Natural killer cell (primary cell): ENCODE results near the gene EIF4A2. TPM values are rescaled to one million over a fixed set of nuclear protein-coding genes. Genes with fewer than 3 reads are reported as not detected.
"Not testable (repeated sequence)": the region's sequence is repeated elsewhere in the genome, so short reads cannot be mapped to it uniquely, and the experiment has no call there.

Experiments used
- ATAC-seq, 3 donors: fragments of 150-1000 bp in 2 of 3; fragments of 200-7000 bp in 1 of 3; cut with Tn5 transposase; 1 replicate in 1 of 3; 2 replicates in 2 of 3; pipeline ENCODE4 v1.10.0; 2021; ENCODE audit warnings: mild to moderate bottlenecking in 2 of 3, moderate library complexity in 2 of 3
- DNase-seq, 2 donors: peaks; one replicate each; pipeline versions ENCODE4 v3.0.0 to v3.0.0-alpha.2; 2013 to 2021; ENCODE audit warnings: mixed read lengths in 1 of 2
- H3K27ac ChIP-seq: one replicate; pipeline ENCODE4 v1.5.1; 2013; ENCODE audit warnings: mild to moderate bottlenecking, low read length
- H3K27me3 ChIP-seq: one replicate; pipeline ENCODE4 v1.6.1; 2013; ENCODE audit warnings: low read length; ENCODE audit not compliant: control insufficient read depth, insufficient read depth
- H3K36me3 ChIP-seq: one replicate; pipeline ENCODE4 v1.6.1; 2013; ENCODE audit warnings: low read length; ENCODE audit not compliant: control insufficient read depth, insufficient read depth
- H3K4me1 ChIP-seq: one replicate; pipeline ENCODE4 v1.6.1; 2013; ENCODE audit warnings: low read length; ENCODE audit not compliant: control insufficient read depth, insufficient read depth
- H3K4me3 ChIP-seq: one replicate; pipeline ENCODE4 v1.5.1; 2013; ENCODE audit warnings: low read length
- H3K9me3 ChIP-seq: one replicate; pipeline ENCODE4 v1.6.1; 2013; ENCODE audit warnings: low read length; ENCODE audit not compliant: control insufficient read depth, insufficient read depth
- H3K27ac Mint-ChIP-seq, 2 donors: one replicate each; pipeline ENCODE4 v1.8.0; 2022; ENCODE audit warnings: mild to moderate bottlenecking in 2 of 2, mixed read lengths in 2 of 2, moderate library complexity in 1 of 2
- H3K27me3 Mint-ChIP-seq, 2 donors: one replicate each; pipeline ENCODE4 v1.8.0; 2022; ENCODE audit warnings: low read depth in 2 of 2, mixed read lengths in 2 of 2
- H3K36me3 Mint-ChIP-seq: one replicate; pipeline ENCODE4 v1.8.0; 2022; ENCODE audit warnings: mixed read lengths
- H3K4me1 Mint-ChIP-seq, 2 donors: one replicate each; pipeline ENCODE4 v1.8.0; 2022; ENCODE audit warnings: mixed read lengths in 2 of 2
- H3K4me3 Mint-ChIP-seq: one replicate; pipeline ENCODE4 v1.8.0; 2022; ENCODE audit warnings: mild to moderate bottlenecking, moderate library complexity, mixed read lengths
- H3K9me3 Mint-ChIP-seq, 2 donors: one replicate each; pipeline ENCODE4 v1.8.0; 2022; ENCODE audit warnings: mixed read lengths in 2 of 2
- CTCF ChIP-seq: fragments of 200-600 bp; IDR thresholded peaks from one replicate; pipeline ENCODE4 v1.8.0; 2022; ENCODE audit warnings: antibody characterized with exemption
- WGBS: methylation state at CpG from one replicate; pipeline ENCODE4 v1.1.7; 2013; ENCODE audit warnings: missing lambda C conversion rate; ENCODE audit not compliant: insufficient coverage; 5-methylcytosine and 5-hydroxymethylcytosine counted together
- intact Hi-C: fragments of 100-400 bp; cut with micrococcal nuclease; formaldehyde crosslinking; loops from one replicate; pipeline ENCODE4 v1.14.2; 2022
- total RNA-seq, 4 donors: library from RNA; stranded (reverse); fragments of 120-200 nt in 1 of 4; gene quantifications; one replicate each; pipeline versions ENCODE4 v1.2.3 to v1.2.4, GENCODE V29; 2013 to 2022

Gene EIF4A2
- total RNA-seq, 3 donors from 2014 or later (not counting 1 experiment from before 2014, with no cell fraction given): 551 to 652 (median 621) TPM

DNA sequence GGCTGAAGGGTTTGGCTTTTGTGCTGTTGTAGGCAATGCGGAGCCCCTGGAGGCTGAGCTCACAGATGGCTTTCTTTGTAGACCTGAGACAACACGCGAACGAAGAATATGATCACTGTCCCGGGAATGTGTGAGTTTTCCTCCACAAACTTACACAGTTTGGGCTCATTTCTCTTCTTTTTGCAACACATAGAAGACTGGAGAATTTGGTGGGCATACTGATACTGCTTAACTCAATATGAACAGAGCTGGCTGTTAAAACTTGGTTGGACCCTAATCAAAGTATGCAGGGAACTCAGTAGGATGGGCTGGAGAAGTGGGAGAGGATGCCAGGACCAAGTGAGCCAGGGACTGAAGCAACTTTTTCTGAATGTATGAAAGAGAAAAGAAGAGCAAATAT is 35.1 kb downstream of the EIF4A2 start:
- H3K4me1 Mint-ChIP-seq: no peaks in the 10 kb centered on the region
- H3K9me3 ChIP-seq: no peaks in the 10 kb centered on the region
- no peaks in the 10 kb centered on the region for H3K27me3 ChIP-seq
- no peaks in the 10 kb centered on the region for H3K36me3 Mint-ChIP-seq
- H3K27ac Mint-ChIP-seq: no peak overlapping the region
- no peak overlapping the region for H3K4me3 Mint-ChIP-seq
- H3K36me3 ChIP-seq: no peaks in the 10 kb centered on the region
- peaks cover 0 to 3% of the 10 kb centered on the region in 2 donors for H3K27me3 Mint-ChIP-seq
- no peaks in the 10 kb centered on the region for H3K9me3 Mint-ChIP-seq
- no peak overlapping the region for H3K27ac ChIP-seq
- no peak for TF ChIP-seq CTCF
- no peaks in the 10 kb centered on the region for H3K4me1 ChIP-seq
- no peak for ATAC-seq
- no peak for DNase-seq
- 96% methylated on average over 5 of the region's 5 CpGs for whole genome bisulfite sequencing
- intact Hi-C loops: no loop called here
- H3K4me3 ChIP-seq: no peak overlapping the region

DNA sequence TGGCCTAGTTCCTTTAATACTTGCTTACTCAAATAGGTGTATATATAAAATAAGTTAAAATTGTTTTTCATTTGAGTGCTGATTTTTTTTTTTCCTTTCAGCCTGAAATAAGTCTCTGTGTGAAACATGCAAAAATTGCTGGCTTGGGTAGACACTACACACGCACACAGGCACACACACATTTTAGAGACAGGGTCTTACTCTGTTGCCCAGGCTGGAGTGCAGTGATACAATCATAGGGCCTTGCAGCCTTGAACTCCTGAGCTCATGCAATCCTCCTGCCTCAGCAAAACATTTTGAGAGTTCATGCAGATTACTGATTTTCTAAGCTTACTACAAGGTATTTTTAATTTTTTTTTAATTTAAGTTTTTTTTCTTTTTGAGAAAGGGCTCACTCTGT is 35.6 kb downstream of the EIF4A2 start:
- WGBS: 86% methylated on average over 1 of the region's 1 CpG
- H3K27ac Mint-ChIP-seq: no peak overlapping the region

GRCh38 chr3:186821429-186822387 is 38.3 kb downstream of the EIF4A2 start:
- Histone ChIP-seq H3K4me1 (peaks cover 21% of the 10 kb centered on the region), H3K27ac (no peak overlapping the region), H3K4me3 (no peak overlapping the region), H3K36me3 (no peaks in the 10 kb centered on the region), H3K27me3 (peaks cover 22% of the 10 kb centered on the region), H3K9me3 (no peaks in the 10 kb centered on the region)
- peak; percentile 71 for TF ChIP-seq CTCF
- H3K4me1 Mint-ChIP-seq: peaks cover 11 to 18% of the 10 kb centered on the region in 2 donors
- no peaks in the 10 kb centered on the region for H3K9me3 Mint-ChIP-seq
- no peaks in the 10 kb centered on the region for H3K36me3 Mint-ChIP-seq
- peaks cover 19 to 21% of the 10 kb centered on the region in 2 donors for H3K27me3 Mint-ChIP-seq
- DNase-seq (peak in 1 of 2 donors; percentile 79), ATAC-seq (peak; percentile 50 to 59 (median 51))
- H3K27ac Mint-ChIP-seq: no peak overlapping the region
- intact Hi-C loops: loop anchor here (1.0 to 10.0 kb wide), 2 partner anchors 206 to 837 kb away; no protein-coding TSS in a partner anchor
- no peak overlapping the region for H3K4me3 Mint-ChIP-seq
- 63% methylated on average over 8 of the region's 11 CpGs for WGBS

More for the DNA sequence above, 35.6 kb downstream of the EIF4A2 start:
- ATAC-seq (no peak), DNase-seq (no peak)
- H3K36me3 Mint-ChIP-seq: no peaks in the 10 kb centered on the region
- Histone ChIP-seq H3K4me1 (no peaks in the 10 kb centered on the region), H3K27me3 (no peaks in the 10 kb centered on the region), H3K9me3 (no peaks in the 10 kb centered on the region), H3K27ac (no peak overlapping the region), H3K36me3 (no peaks in the 10 kb centered on the region), H3K4me3 (no peak overlapping the region)
- H3K27me3 Mint-ChIP-seq: peaks cover 0 to 2% of the 10 kb centered on the region in 2 donors
- H3K9me3 Mint-ChIP-seq: no peaks in the 10 kb centered on the region
- TF ChIP-seq CTCF: no peak
- intact Hi-C loops: no loop called here
- H3K4me1 Mint-ChIP-seq: no peaks in the 10 kb centered on the region
- no peak overlapping the region for H3K4me3 Mint-ChIP-seq

- not testable (repeated sequence) for H3K27ac Mint-ChIP-seq
- WGBS: 83% methylated on average over 1 of the region's 1 CpG
These were observed 39.0 kb downstream of the EIF4A2 start for GRCh38 chr3:186822388-186822759.

More at GRCh38 chr3:186822388-186822759, 39.0 kb downstream of the EIF4A2 start:
- peaks cover 11 to 20% of the 10 kb centered on the region in 2 donors for H3K4me1 Mint-ChIP-seq
- H3K9me3 Mint-ChIP-seq, H3K36me3 ChIP-seq, H3K36me3 Mint-ChIP-seq, H3K4me3 ChIP-seq, H3K4me3 Mint-ChIP-seq, H3K9me3 ChIP-seq, H3K27ac ChIP-seq, ATAC-seq, DNase-seq: not testable (repeated sequence)
- peaks cover 19 to 22% of the 10 kb centered on the region in 2 donors for H3K27me3 Mint-ChIP-seq
- intact Hi-C loops: loop anchor here (10.0 kb wide), 1 partner anchor 838 kb away; no protein-coding TSS in a partner anchor
- Histone ChIP-seq H3K4me1 (peaks cover 25% of the 10 kb centered on the region), H3K27me3 (peaks cover 22% of the 10 kb centered on the region)
